ENCODE data around the gene RET. TPM values are rescaled to one million over a fixed set of nuclear protein-coding genes. Genes with fewer than 3 reads are reported as not detected.

The RET gene
- total and polyA plus RNA-seq, 2 of the 13 experiments (the other 11 are each of a cell fraction or from before 2014, with no cell fraction given) = 0.02 TPM; not detected in 1

DNA sequence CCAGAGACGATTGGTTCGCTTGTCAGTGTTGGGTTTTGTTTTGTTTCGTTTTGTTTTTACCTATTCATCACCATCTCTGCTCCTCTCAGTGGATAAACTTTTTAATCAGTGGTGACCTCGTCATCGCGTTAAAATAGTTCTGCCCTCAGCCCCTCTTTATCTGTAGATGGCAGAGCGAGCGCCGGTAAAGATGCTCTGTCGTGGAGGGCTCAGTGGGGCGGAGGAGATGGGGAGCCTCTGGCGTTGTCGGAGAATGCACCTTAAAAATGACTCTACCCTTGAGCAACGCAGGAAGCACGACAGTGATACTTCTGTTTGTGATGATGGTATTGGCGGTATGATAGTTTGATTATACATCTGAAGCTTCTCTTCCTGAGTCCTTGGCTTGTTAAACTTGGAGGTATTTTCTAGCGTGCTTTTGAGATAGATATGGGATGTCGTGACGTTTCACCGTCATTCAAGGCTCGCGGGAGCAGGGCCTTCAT lies 61.9 kb downstream of the RET start:
- H3K27me3 ChIP-seq (ENCODE audit: control insufficient read depth in 1 of 2, insufficient read depth in 2 of 2, low read length in 2 of 2) = no peaks in the 10 kb centered on the region; a peak in 1 of 5 replicates
- ChIA-PET CTCF (ENCODE audit: low intra/inter-chr PET ratio, low total read pairs) (no interaction called here), POLR2A (no interaction called here)
- intact Hi-C loops (cut with micrococcal nuclease; ENCODE audit: unreplicated experiment) = no loop called here
- H3K4me1 ChIP-seq (ENCODE audit: insufficient read depth, low read length) = peaks cover 33% of the 10 kb centered on the region
- FAIRE-seq = no peak
- BruUV-seq (replicated peaks) = no TSS peak
- no peaks in the 10 kb centered on the region for H3K36me3 ChIP-seq (replicated peaks in 1 of 2; ENCODE audit: control insufficient read depth in 1 of 2, insufficient read depth in 2 of 2, low read length in 2 of 2)
- no peaks in the 10 kb centered on the region for H3K9me3 ChIP-seq (ENCODE audit: low read length)
- no peaks in the 10 kb centered on the region for H4K20me1 ChIP-seq (ENCODE audit: insufficient read depth, low read length)
- peaks cover 32% of the 10 kb centered on the region for H3K79me2 ChIP-seq (ENCODE audit: insufficient read depth, low read length)
- in situ Hi-C loops (cut with HindIII; ENCODE audit: extremely low pct_ligation_motif_present, low pct_unique_long_range_greater_than_20kb) = no loop called here
- peak overlapping the region; percentile 45 for H2AFZ ChIP-seq (ENCODE audit: low read length)
- H3K9ac ChIP-seq (ENCODE audit: insufficient read depth, low read depth, low read length) = peak overlapping the region; percentile 62
- H3K27ac ChIP-seq (ENCODE audit: extremely low read length, insufficient read depth, low read length) = peak overlapping the region; percentile 36
- peak; percentile 40 for ATAC-seq
- no peak for DNase-seq (ENCODE audit: low spot score)
- H3K4me3 ChIP-seq (replicated peaks in 1 of 3; ENCODE audit: insufficient read depth in 1 of 3, low read depth in 2 of 3, low read length in 3 of 3) = peak overlapping the region; percentile 89 to 95 (median 92)
- 4% methylated on average over 22 of the region's 22 CpGs for WGBS (ENCODE audit: low lambda C conversion rate)
- H3K4me2 ChIP-seq (ENCODE audit: low read depth, low read length) = peak overlapping the region; percentile 70
- TF ChIP-seq THYN1 (CRISPR knock-in tag; IDR thresholded peaks at IDR 0.05; ENCODE audit: borderline replicate concordance, low read depth) (no peak), ASH2L (IDR thresholded peaks at IDR 0.05; ENCODE audit: insufficient read length, low read depth, low read length) (peak; percentile 30), CREB1 (IDR thresholded peaks at IDR 0.05) (peak; percentile 45; the same call in 1 of the 2 replicates), CREB1 (CRISPR knock-in tag; IDR thresholded peaks at IDR 0.05) (no peak), YEATS4 (CRISPR knock-in tag; IDR thresholded peaks at IDR 0.05; ENCODE audit: borderline replicate concordance) (no peak), TBP (CRISPR knock-in tag; IDR thresholded peaks at IDR 0.05) (no peak), KDM6A (CRISPR knock-in tag; IDR thresholded peaks at IDR 0.05; ENCODE audit: low read depth) (no peak), E2F2 (CRISPR knock-in tag; IDR thresholded peaks at IDR 0.05; ENCODE audit: borderline replicate concordance) (no peak), ZNF225 (CRISPR knock-in tag; IDR thresholded peaks at IDR 0.05) (no peak), SAP130 (CRISPR knock-in tag; IDR thresholded peaks at IDR 0.05; ENCODE audit: low read depth) (0 out of 2 replicates have a peak, but pooled peaks have one; percentile 9), NFE2L2 (IDR thresholded peaks at IDR 0.05; ENCODE audit: low read length) (no peak), SOX6 (IDR thresholded peaks at IDR 0.05) (no peak), SOX6 (CRISPR knock-in tag; IDR thresholded peaks at IDR 0.05) (no peak), MAFG (CRISPR knock-in tag; IDR thresholded peaks at IDR 0.05) (no peak), ZNF652 (CRISPR knock-in tag; IDR thresholded peaks at IDR 0.05; ENCODE audit: borderline replicate concordance, low read depth) (no peak), ZBTB42 (CRISPR knock-in tag; IDR thresholded peaks at IDR 0.05) (no peak), ZNF790 (CRISPR knock-in tag; IDR thresholded peaks at IDR 0.05; ENCODE audit: borderline replicate concordance) (no peak), HINFP (CRISPR knock-in tag; IDR thresholded peaks at IDR 0.05; ENCODE audit: low read depth) (0 out of 2 replicates have a peak, but pooled peaks have one; percentile 11), SCMH1 (CRISPR knock-in tag; IDR thresholded peaks at IDR 0.05; ENCODE audit: borderline replicate concordance) (no peak), ZSCAN21 (CRISPR knock-in tag; IDR thresholded peaks at IDR 0.05; ENCODE audit: borderline replicate concordance) (no peak), CSRNP1 (CRISPR knock-in tag; IDR thresholded peaks at IDR 0.05) (no peak)
- TF ChIP-seq, protein P1, sequence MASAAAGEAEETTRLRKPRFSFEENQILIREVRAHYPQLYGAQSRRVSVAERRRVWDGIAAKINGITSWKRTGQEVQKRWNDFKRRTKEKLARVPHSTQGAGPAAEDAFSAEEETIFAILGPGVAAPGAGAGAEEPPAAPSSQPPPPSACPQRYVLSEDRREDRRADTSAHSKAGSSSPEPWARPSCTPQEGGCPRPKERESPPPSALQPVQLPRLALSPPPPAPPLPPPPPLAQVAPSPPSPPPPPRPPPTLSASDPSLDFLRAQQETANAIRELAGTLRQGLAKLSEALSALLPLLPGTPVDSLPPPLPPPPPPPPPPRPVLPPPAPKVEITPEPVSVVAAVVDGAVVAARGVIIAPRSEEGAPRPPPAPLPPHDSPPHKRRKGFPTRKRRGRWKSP (CRISPR knock-in tag; IDR thresholded peaks at IDR 0.05) = peak; percentile 26; the same call in 1 of the 2 replicates

Measured in HepG2 (cell line).